Stomach (tissue), 4 donors: ENCODE measurements around the gene SARM1.

Source experiments
- EP300 ChIP-seq: sonication (generic); formaldehyde crosslinking; IDR thresholded peaks from one replicate; pipeline ENCODE4 v1.6.1; 2017; ENCODE audit warnings: antibody characterized with exemption
- POLR2A ChIP-seq, 4 donors: fragments of 450-650 bp; IDR thresholded peaks; one replicate each; pipeline ENCODE4 v1.6.1; 2016; ENCODE audit warnings: antibody characterized with exemption in 4 of 4, control low read depth in 2 of 4, mild to moderate bottlenecking in 1 of 4, moderate library complexity in 1 of 4
- POLR2AphosphoS5 ChIP-seq, 3 donors: sonication (generic); formaldehyde crosslinking; IDR thresholded peaks; one replicate each; pipeline ENCODE4 v1.6.1; 2016; ENCODE audit warnings: antibody characterized with exemption in 3 of 3
- TF ChIP-seq, protein P1 (sequence below), 7 experiments: fragments of 450-650 bp in 4 of 7; fragments of 200-600 bp in 3 of 7; sonication (generic) in 3 of 7; IDR thresholded peaks; one replicate each; pipeline ENCODE4 v1.5.1; 2016 to 2019; ENCODE audit warnings: antibody characterized with exemption in 7 of 7, control low read depth in 2 of 7, mild to moderate bottlenecking in 1 of 7

DNA sequence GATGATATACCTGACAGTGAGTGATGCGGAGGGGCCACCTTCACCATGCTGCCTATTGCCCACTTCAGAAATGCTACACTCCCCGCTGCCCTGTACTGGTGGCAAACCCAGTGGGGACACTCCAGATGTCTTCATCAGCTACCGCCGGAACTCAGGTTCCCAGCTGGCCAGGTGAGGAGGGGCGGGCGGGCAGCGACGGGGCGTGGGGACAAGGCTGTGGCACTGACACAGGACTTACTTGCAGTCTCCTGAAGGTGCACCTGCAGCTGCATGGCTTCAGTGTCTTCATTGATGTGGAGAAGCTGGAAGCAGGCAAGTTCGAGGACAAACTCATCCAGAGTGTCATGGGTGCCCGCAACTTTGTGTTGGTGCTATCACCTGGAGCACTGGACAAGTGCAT, 16.6 kb downstream of the SARM1 start:
- no peak for TF ChIP-seq POLR2AphosphoS5 (IDR thresholded peaks at IDR 0.05)
- TF ChIP-seq, protein P1, sequence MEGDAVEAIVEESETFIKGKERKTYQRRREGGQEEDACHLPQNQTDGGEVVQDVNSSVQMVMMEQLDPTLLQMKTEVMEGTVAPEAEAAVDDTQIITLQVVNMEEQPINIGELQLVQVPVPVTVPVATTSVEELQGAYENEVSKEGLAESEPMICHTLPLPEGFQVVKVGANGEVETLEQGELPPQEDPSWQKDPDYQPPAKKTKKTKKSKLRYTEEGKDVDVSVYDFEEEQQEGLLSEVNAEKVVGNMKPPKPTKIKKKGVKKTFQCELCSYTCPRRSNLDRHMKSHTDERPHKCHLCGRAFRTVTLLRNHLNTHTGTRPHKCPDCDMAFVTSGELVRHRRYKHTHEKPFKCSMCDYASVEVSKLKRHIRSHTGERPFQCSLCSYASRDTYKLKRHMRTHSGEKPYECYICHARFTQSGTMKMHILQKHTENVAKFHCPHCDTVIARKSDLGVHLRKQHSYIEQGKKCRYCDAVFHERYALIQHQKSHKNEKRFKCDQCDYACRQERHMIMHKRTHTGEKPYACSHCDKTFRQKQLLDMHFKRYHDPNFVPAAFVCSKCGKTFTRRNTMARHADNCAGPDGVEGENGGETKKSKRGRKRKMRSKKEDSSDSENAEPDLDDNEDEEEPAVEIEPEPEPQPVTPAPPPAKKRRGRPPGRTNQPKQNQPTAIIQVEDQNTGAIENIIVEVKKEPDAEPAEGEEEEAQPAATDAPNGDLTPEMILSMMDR (IDR thresholded peaks at IDR 0.05) = no peak
- TF ChIP-seq POLR2A (IDR thresholded peaks at IDR 0.05) = no peak
- no peak for TF ChIP-seq EP300
